Adipose tissue (tissue), 3 donors: Measurements from ENCODE around the gene OTUD3. TPM values are rescaled to one million over a fixed set of nuclear protein-coding genes. Genes with fewer than 3 reads are reported as not detected.
"Not testable (repeated sequence)": the region's sequence is repeated elsewhere in the genome, so short reads cannot be mapped to it uniquely, and the experiment has no call there.

Experiments used
- H3K27ac ChIP-seq: one replicate; pipeline ENCODE4 v1.5.1; 2013; ENCODE audit warnings: low read depth, low read length
- WGBS, 3 donors: extraction: QIAGEN DNeasy Blood & Tissue Kit; methylation state at CpG; one replicate each; pipeline ENCODE4 v1.1.7; 2013; 5-methylcytosine and 5-hydroxymethylcytosine counted together
- polyA plus RNA-seq, 3 donors: library from polyadenylated mRNA; stranded (reverse); fragments of 200-250 nt; gene quantifications; one replicate each; pipeline ENCODE4 v1.2.3, GENCODE V29; 2013
- donor health status: healthy with polysubstance abuse.
- donor health status: Bipolar disorder and iron deficiency.
- donor health status: healthy.

OTUD3 gene
- polyA plus RNA-seq, 3 donors: 1.1 to 4.8 (median 2.3) TPM

DNA sequence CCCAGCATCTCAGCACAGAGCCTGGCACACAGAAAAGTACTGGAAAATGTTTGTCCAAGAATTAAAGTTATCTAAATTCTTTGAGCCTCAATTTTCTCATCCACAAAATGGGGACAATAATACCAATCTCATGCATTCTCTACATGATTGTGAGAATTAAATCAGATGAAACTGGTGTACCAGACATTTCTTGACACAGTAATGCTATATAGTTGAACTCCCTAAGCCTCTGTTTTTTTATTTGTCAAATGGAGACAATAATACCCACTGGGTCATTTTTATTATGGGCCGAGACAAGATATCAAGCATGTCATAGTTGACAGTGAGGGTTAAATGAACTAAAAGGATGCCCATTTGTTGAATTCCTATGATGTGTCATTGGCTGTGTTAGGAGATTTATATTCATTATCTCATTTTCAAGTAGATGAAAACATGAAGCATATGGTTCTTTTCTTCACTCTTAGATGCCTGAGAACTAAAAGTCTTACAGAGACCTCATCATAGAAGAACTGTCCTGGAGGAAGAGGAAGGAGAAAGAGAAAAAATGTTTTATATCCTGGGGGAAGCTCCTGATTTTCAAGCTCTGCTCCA lies 17.5 kb upstream of the OTUD3 start:
- H3K27ac ChIP-seq: no peak overlapping the region
- WGBS, 3 donors: 80 to 86% (median 82%) methylated on average over 1 of the region's 1 CpG

DNA sequence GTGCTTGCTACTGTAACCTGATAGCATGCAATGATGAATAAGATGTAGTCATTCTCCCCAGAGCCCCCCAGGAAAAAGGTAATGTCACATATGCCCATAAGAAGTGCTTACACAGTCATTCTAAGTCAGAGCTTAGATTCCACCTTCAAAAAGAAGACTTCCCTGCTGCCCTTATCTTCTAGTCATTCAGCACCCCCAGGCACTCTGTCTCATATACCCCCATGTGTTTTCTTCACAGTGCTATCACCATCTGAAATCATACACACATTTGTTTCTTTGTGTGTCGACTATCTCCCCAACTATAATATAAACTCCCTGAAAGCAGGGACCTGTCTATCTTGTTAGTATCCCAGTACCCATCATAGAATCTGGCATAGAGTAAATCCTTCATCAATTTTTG lies 16.2 kb upstream of the OTUD3 start:
- no peak overlapping the region for H3K27ac ChIP-seq
- 72 to 88% (median 75%) methylated on average over 1 of the region's 1 CpG for WGBS, 3 donors

DNA sequence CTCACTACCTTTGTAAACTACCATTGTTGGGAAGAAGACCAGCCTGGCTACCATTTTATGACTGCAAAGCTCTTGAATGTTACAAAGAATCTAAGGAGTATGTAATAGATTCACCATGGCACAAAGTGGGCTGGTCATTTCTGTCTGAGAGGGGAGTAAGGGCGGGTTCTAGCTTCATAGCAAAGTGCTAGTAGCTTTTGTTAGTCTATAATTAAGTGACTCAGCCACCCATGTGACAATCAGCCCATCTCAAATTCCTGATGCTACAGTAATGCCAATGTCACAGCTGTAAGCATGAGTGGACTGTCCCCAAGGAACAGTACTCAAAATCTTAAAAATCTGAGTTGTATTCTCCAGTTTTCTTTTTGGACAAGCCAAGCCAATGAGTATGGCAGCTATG lies 15.4 kb upstream of the OTUD3 start:
- H3K27ac ChIP-seq: no peak overlapping the region
- 39 to 74% (median 63%) methylated on average over 1 of the region's 1 CpG for WGBS, 3 donors

DNA sequence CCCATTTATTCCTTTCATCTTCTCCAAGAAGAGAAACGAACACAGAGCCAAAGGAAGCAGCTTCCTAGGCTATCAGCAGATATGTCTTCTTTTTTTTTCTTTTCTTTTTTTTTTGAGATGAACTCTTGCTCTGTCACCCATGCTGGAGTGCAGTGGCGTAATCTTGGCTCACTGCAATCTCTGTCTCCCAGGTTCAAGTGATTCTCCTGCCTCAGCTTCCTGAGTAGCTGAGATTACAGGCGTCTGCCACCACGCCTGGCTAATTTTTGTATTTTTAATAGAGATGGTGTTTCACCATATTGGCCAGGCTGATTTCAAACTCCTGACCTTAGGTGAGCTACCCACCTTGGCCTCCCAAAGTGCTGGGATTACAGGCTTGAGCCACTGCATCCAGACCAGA lies 13.6 kb upstream of the OTUD3 start:
- not testable (repeated sequence) for H3K27ac ChIP-seq
- 64 to 89% (median 66%) methylated on average over 4 of the region's 4 CpGs for WGBS, 3 donors

DNA sequence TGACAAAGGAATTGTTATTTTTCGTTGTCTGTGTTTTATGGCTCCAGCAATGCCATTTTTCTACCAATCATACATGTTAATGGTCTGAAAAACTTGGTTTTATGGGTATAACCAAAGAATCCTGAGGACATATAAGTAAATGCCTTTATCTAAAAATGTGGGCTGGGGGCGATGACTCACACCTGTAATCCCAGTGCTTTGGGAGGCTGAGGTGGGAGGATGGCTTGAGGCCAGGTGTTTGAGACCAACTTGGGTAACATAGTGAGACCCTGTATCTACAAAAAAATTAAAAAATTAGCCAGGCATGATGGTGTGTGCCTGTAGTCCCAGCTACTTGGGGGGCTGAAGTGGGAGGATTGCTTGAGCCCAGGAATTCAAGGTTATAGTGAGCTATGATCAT lies 12.7 kb upstream of the OTUD3 start:
- H3K27ac ChIP-seq: not testable (repeated sequence)
- 79 to 89% (median 81%) methylated on average over 2 of the region's 2 CpGs for WGBS, 3 donors

DNA sequence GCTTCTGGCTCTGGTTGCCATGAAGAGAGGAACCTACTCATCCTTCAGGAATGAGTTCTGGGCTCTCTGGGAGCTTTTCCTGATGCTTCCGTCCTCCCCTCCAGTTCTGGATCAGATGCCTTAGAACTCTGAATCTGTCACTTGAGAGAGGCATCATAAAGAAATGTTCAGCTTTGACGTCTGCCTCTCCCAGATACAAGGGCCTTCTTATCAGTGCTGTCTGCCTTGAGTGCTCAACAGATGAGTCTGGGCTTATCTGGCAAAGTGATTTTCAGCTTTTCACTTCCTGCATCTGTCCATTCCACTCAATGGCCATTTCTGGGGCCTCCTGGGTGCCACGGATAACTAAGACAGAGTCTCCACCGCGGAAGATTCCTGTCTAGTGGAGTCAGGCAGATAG lies 12.3 kb upstream of the OTUD3 start:
- H3K27ac ChIP-seq: no peak overlapping the region
- WGBS, 3 donors: 60 to 61% (median 61%) methylated on average over 5 of the region's 5 CpGs

DNA sequence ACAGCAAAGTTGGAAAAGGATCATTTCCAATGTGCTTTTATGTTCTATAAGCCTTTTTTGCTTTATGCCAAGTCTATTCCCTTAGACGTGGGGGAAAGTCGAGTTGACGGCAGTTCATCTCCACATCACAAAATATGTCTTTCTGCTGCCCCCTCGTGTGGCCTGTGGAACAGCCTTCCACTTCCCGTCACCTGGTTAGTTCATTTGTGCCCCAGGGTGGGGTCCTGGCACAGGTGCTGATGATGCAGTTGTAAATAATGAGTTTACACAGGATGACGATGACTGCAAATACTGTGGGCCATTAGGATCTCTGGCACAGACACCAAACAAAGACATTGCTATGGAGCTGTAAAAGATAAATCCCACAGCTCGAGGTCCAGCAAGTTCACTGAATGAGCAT lies 10.0 kb upstream of the OTUD3 start:
- no peak overlapping the region for H3K27ac ChIP-seq
- 27 to 58% (median 57%) methylated on average over 7 of the region's 7 CpGs for WGBS, 3 donors

DNA sequence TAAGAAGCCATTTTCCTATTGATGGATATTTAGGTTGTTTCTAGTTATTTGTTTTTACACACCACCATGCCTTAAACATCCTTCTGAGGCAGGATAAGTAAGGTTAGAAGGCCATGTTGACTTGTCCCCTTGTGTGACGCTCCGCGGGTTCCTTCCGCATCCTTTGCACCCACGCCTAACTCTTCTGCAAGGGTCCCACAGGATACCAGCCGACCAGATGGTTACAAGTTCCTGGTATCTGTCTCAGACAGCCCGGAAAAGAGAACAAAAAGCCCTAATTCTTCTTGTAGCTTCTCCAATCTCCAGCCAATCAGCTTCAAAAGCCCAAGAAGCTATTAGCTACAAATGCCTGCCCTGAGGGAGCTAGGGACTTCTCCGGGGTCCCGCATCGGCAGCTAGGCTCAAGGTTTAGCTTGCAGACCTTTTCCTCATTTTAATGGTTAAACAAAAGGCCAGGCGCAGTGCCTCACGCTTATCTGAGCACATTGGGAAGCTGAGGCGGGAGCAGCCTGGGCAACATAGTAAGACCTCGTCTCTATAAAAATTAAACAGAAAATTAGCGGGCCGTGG lies 4.9 kb upstream of the OTUD3 start:
- H3K27ac ChIP-seq: no peak overlapping the region
- WGBS, 3 donors: 76 to 84% (median 78%) methylated on average over 16 of the region's 16 CpGs

DNA sequence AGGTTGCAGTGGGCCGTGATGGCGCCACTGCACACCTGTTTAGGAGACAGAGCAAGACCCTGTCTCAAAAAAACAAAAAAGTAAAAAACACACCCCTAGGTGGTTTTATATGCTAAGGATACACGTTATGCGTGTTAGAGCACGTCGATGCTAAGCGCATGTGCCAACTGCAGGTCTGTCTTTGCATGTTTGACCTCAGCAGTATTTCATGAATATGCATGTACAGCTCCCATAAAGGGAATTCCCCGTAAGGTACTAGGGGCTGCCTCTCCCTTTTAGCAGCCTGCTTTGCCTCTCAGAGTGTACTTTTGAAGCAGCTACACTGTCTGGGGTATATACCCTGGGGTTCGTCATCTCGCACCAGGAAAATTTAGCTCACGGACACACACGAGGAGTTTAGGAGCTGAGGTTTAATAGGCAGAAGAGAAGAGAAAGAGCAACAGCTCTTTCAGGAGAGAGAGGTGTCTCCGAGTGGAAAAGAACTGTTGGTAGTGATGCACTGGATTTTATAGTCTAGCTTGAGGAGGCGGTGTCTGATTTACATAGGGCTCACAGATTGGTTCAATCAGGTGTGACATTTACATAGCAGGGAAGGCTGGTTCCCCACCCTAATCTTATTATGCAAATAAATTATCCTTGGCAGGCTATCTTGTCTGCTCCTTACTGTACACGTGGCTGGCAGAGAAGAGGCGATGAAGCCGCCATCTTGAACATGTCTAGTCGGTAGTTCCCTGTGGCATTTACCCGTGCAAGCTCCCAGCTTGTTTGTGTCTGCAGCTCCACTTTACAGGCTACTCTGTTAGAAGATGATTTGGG lies 4.2 kb upstream of the OTUD3 start:
- WGBS, 3 donors: 76 to 80% (median 77%) methylated on average over 19 of the region's 19 CpGs
- H3K27ac ChIP-seq: no peak overlapping the region

DNA sequence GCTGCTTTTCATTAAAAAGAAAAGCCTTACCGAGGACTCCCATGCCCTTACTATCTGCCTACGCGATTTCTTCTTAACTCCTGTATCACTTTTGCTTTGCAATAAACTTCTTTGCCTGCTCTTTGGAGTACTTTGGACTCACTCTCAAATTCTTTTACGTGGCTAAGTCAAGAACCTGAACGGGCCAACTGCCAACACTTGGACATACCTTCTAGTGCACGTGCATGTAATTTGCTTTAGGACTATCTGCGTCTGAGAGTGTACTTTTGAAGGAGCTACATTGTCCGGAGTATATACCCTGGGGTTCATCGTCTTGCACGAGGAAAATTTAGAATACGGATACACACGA lies 3.6 kb upstream of the OTUD3 start:
- no peak overlapping the region for H3K27ac ChIP-seq
- 66 to 87% (median 81%) methylated on average over 12 of the region's 12 CpGs for WGBS, 3 donors

DNA sequence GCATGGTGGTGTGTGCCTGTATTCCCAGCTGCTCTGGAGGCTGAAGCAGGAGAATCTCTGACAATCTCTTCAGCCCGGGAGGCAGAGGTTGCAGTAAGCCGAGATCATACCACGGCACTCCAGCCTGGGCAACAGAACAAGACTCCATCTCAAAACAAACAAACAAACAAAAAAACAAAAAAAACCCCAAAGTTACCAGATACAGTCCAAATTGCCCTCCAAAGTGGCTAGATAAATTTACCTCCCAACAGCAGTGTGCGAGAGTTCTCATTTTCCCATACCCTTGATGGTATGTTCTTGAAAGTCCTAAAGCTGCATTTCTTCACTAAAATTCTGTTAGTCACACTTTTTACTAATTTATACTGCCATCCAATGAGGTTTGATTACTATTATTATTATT lies 3.0 kb upstream of the OTUD3 start:
- WGBS, 3 donors: 85 to 96% (median 91%) methylated on average over 4 of the region's 4 CpGs

DNA sequence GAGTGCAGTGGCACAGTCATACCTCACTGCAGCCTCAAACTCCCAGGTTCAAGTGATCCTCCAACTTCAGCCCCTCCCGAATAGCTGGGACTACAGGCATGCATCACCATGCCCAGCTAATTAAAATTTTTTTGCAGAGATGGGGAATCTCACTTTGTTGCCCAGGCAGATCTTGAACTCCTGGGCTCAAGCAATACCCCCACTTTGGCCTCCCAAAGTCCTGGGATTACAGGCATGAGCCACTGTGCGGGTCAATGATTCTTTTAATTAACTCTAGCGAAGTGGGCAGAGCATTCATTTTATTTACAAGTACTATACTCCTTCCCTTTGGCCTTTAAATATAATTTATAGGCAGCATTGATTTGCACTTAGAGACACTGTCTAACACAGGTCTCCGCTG lies 2.5 kb upstream of the OTUD3 start:
- no peak overlapping the region for H3K27ac ChIP-seq
- WGBS, 3 donors: 89 to 91% (median 90%) methylated on average over 4 of the region's 4 CpGs

More for the DNA sequence above, 3.0 kb upstream of the OTUD3 start:
- H3K27ac ChIP-seq: no peak overlapping the region

DNA sequence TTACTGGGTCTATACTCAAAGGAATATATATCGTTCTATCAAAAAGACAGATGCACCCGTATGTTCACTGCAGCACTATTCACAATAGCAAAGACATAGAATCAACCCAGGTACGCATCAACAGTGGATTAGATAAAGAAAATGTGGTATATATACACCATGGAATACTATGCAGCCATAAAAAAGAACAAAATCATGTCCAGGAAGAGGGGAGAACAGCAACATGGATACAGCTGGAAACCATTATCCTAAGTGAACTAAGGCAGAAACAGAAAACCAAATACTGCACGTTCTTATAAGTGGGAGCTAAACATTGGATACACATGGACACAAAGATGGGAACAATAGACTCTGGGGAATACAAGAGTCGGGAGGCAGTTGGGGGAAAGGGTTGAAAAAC lies 1.4 kb upstream of the OTUD3 start:
- WGBS, 3 donors: 74 to 83% (median 82%) methylated on average over 5 of the region's 5 CpGs
- not testable (repeated sequence) for H3K27ac ChIP-seq

DNA sequence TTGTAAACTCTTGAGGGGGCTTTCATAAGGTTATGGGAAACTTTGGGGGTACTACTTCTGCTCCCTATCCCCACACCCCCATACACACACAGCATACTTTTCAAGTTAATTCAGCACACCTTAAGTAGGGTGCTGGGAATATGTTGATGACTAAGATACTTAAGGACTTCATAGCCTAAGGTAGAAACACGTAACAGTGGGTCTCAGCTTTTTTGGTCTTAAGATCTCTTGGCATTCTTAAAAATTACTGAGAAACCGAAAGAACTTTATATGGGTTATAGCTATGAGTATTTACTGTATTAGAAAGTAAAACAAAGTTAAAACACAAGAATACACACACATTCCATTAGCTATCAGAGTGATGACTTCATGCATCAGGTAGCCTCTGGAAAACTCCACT lies 2.1 kb downstream of the OTUD3 start:
- H3K27ac ChIP-seq: no peak overlapping the region
- WGBS, 3 donors: 92 to 93% (median 93%) methylated on average over 2 of the region's 2 CpGs

DNA sequence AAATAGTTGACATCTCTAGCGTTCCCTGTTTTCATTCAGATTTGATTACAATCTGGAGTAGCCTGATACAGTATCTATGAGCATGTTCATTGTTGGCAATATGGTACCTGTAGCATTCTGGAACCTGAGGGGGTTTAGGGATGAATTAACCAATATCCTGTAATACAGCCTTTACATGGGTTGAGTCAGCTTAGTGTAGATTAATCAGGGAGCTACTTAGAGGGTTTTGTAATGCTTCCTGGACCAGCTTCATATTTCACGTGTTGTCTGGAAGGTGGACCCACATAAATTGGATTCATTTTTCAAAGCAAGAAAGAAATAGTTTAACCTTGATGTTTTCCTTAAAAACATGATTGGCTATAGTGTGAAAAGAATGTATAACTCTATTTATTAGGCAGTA lies 3.6 kb downstream of the OTUD3 start:
- WGBS, 3 donors: 66 to 85% (median 85%) methylated on average over 2 of the region's 2 CpGs
- no peak overlapping the region for H3K27ac ChIP-seq

DNA sequence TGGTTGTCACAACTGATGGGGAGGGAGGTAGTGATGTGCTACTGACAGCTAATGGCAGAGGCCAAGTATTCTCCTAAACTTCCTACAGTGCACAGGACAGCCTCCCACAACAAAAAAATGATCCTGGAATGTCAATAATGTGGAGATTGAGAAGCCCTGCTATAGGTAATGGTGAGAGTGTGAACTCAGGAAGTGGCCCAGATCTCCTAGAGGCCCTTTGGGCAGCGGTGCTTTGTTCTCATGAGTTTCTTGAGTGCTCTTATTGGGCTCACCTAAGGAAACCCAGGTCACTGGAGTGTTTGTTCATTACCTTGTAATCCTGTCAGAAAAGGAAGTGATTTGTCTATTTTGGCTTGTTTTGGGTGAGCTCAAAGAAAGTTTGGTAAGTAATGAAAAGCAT lies 5.9 kb downstream of the OTUD3 start:
- 81 to 94% (median 90%) methylated on average over 1 of the region's 1 CpG for WGBS, 3 donors
- no peak overlapping the region for H3K27ac ChIP-seq

DNA sequence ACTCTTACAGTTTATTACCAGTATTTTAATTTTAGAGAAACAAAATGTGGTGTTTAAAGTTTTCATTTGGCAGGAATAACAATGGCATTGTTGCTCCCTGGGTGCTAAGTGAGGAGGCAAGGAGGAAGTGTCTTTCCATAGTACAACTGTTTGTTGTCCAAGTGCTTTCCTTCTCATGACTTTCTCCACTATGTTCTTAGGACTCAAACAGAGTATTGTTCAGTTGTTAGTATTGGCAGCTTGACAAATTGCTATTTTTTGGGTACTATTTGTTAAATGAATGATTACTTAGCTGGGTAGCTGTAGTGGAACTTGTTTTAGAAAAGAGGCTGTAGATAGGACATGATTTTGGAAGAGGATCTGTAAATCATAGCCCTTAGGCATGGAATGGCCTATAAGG lies 7.5 kb downstream of the OTUD3 start:
- no peak overlapping the region for H3K27ac ChIP-seq

DNA sequence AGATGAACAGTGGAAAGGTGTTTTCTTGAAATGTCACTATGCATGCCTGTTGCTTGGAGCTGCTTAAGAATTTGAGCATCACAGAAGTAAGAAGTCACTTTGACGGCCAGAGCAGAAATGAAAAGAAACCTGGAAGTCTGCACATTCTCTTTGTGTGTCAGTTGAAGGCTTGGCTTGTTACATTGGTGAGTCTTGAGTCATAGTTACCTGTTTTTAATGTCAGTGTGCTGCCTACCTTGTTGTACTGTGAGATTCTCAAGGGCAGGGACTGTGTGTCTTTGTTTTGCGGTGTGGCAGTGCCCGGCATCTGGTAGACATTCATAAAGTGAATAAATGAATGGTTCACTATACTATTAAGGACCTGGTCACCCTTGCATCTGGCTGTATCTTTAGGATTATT lies 9.9 kb downstream of the OTUD3 start:
- no peak overlapping the region for H3K27ac ChIP-seq
- WGBS, 3 donors: 93 to 100% (median 97%) methylated on average over 3 of the region's 3 CpGs

DNA sequence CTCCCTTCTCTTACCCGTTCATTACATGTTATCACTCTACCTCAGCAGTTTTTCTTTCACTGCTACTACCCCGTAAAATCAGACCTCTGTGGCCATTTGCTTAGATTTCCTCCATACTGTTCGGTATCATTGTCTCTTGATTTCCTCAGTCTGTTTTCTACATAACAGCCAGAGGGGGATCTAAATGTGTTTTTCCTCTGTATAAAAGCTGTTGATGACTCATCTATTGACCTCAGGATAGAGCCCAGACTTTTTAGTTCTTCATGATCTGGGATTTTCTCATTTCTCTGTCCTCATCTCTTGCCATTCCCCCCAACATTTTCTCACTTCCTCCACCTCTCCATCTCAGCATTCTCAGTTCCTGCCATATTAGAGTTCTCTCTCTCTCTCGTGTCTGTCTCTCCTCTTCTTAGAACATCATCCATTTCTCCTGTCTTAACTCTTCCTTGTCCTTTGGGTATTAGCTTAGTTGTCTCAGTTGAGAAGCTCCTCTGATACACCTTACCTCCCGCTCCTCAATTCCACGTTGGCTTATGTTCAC lies 10.5 kb downstream of the OTUD3 start:
- no peak overlapping the region for H3K27ac ChIP-seq
- WGBS, 3 donors: 78 to 91% (median 84%) methylated on average over 6 of the region's 6 CpGs

DNA sequence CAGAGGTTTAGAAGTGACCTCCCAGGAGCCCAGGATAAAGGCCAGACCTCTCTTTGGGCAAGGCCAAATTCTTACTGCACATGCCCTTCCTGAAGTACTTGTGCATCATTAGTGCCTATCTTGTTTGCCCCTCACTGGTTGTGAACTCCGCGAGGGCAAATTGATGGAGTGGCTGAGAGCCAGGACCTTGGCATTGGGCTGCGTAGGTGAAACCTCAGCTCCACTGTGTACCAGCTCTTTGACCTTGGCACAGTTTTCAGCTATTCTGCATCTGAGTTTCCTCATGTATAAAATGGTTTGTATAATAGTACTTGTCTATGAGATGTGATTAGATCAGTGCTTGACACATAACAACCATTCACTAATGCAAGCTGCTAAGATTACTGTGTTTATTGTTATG lies 11.5 kb downstream of the OTUD3 start:
- H3K27ac ChIP-seq: no peak overlapping the region
- 21 to 93% (median 93%) methylated on average over 3 of the region's 3 CpGs for WGBS, 3 donors
